Naive thymus-derived CD4-positive, alpha-beta T cell (primary cell): Measurements from ENCODE around the gene ADAD2. TPM values are rescaled to one million over a fixed set of nuclear protein-coding genes. Genes with fewer than 3 reads are reported as not detected.

Experiments
- ATAC-seq: fragments of 150-1000 bp; cut with Tn5 transposase; 2 replicates; pipeline ENCODE4 v1.10.0; 2021; ENCODE audit warnings: mild to moderate bottlenecking, moderate library complexity
- CTCF ChIA-PET: fragments of 350-600 bp; sonication (Branson Sonifier 250); formaldehyde crosslinking; loops from one replicate; lab custom pipeline; 2021; ENCODE audit warnings: antibody characterized with exemption; lab: Charles Lee
- POLR2A ChIA-PET: fragments of 350-600 bp; sonication (Branson Sonifier 250); formaldehyde crosslinking; loops from one replicate; lab custom pipeline; 2021; ENCODE audit warnings: antibody characterized with exemption, inconsistent platforms; lab: Charles Lee
- DNase-seq, 9 donors: peaks; one replicate each; pipeline versions ENCODE4 v3.0.0 to v3.0.0-alpha.2; 2020 to 2022; ENCODE audit warnings: mixed read lengths in 1 of 9
- H3K27ac ChIP-seq: one replicate; pipeline ENCODE4 v1.7.0; 2013; ENCODE audit warnings: mild to moderate bottlenecking, low read depth, low read length, moderate library complexity
- H3K27me3 ChIP-seq, 2 donors: one replicate each; pipeline ENCODE4 v1.7.0; 2013; ENCODE audit warnings: low read length in 2 of 2, mild to moderate bottlenecking in 2 of 2, moderate library complexity in 2 of 2; ENCODE audit not compliant: control insufficient read depth in 2 of 2, insufficient read depth in 2 of 2
- H3K36me3 ChIP-seq, 3 experiments: 1 replicate in 2 of 3; 2 replicates in 1 of 3; pipeline ENCODE4 v1.7.0; 2013; ENCODE audit warnings: low read length in 3 of 3, mild to moderate bottlenecking in 3 of 3, moderate library complexity in 1 of 3; ENCODE audit not compliant: insufficient read depth in 3 of 3, control insufficient read depth in 2 of 3
- H3K4me1 ChIP-seq, 2 donors: one replicate each; pipeline ENCODE4 v1.7.0; 2013; ENCODE audit warnings: low read length in 2 of 2, mild to moderate bottlenecking in 2 of 2, moderate library complexity in 1 of 2; ENCODE audit not compliant: control insufficient read depth in 2 of 2, insufficient read depth in 2 of 2
- H3K4me3 ChIP-seq: 2 replicates; pipeline ENCODE4 v1.7.0; 2013; ENCODE audit warnings: mild to moderate bottlenecking, low read length
- H3K9me3 ChIP-seq, 3 experiments: 1 replicate in 2 of 3; 2 replicates in 1 of 3; pipeline ENCODE4 v1.7.0; 2013; ENCODE audit warnings: low read length in 3 of 3; ENCODE audit not compliant: control insufficient read depth in 2 of 3
- H3K27ac Mint-ChIP-seq, 9 donors: one replicate each; pipeline ENCODE4 v1.8.0; 2020 to 2022; ENCODE audit warnings: mixed read lengths in 9 of 9, mild to moderate bottlenecking in 8 of 9, moderate library complexity in 5 of 9, inconsistent platforms in 2 of 9
- H3K27me3 Mint-ChIP-seq, 5 donors: one replicate each; pipeline ENCODE4 v1.8.0; 2021 to 2022; ENCODE audit warnings: mixed read lengths in 5 of 5, mild to moderate bottlenecking in 1 of 5
- H3K36me3 Mint-ChIP-seq, 5 donors: one replicate each; pipeline ENCODE4 v1.8.0; 2020 to 2022; ENCODE audit warnings: mixed read lengths in 5 of 5, mild to moderate bottlenecking in 3 of 5, inconsistent platforms in 1 of 5
- H3K4me1 Mint-ChIP-seq, 7 donors: one replicate each; pipeline ENCODE4 v1.8.0; 2020 to 2022; ENCODE audit warnings: mixed read lengths in 7 of 7, mild to moderate bottlenecking in 3 of 7, inconsistent platforms in 1 of 7
- H3K4me3 Mint-ChIP-seq, 10 donors: one replicate each; pipeline ENCODE4 v1.8.0; 2020 to 2022; ENCODE audit warnings: mild to moderate bottlenecking in 10 of 10, mixed read lengths in 10 of 10, moderate library complexity in 6 of 10, inconsistent platforms in 2 of 10
- H3K9me3 Mint-ChIP-seq, 11 donors: one replicate each; pipeline ENCODE4 v1.8.0; 2020 to 2022; ENCODE audit warnings: mixed read lengths in 11 of 11, mild to moderate bottlenecking in 4 of 11, inconsistent platforms in 1 of 11, moderate library complexity in 1 of 11
- intact Hi-C, 2 donors: fragments of 100-400 bp; cut with micrococcal nuclease; formaldehyde crosslinking; loops; one replicate each; pipeline ENCODE4 v1.15.1; 2023
- polyA plus RNA-seq, 2 donors: library from polyadenylated mRNA; unstranded; fragments of 300-500 nt; fragmentation: Illumina TruSeq; gene quantifications; one replicate each; pipeline ENCODE4 v1.2.3, GENCODE V29; 2021
- total RNA-seq, 6 experiments: library from RNA in 5 of 6; stranded (reverse) in 5 of 6; gene quantifications; 1 replicate in 5 of 6; 2 replicates in 1 of 6; pipeline ENCODE4 v1.2.3 and lab custom pipeline; 2021 to 2026

ADAD2 gene
- total and polyA plus RNA-seq, 7 experiments from 2014 or later, result 0.11 to 0.16 TPM; not detected in 5

DNA sequence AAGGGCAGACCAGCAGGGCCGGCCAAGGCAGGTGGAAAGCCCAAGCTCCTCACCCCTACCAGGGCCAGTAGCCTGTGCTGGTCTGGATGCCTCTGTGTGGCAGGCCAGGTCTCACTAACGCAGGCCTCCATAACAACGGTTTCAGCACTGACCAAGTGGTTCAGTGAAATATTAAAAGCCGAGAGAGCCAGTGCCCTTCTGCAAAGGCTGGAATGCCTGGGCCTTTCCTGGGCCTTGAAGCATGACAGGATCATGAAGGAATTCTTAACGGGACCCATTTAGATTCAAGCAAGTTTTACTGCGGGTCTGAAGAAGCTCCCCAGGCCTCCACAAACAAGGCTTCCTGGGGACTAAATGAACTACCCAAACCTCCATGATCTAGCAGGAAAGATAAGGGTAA is 16.3 kb downstream of the ADAD2 start:
- H3K36me3 ChIP-seq, result no peaks in the 10 kb centered on the region
- no peaks in the 10 kb centered on the region for H3K4me1 ChIP-seq
- Mint-ChIP-seq H3K9me3 (no peaks in the 10 kb centered on the region), H3K4me3 (no peak overlapping the region), H3K27ac (no peak overlapping the region), H3K27me3 (no peaks in the 10 kb centered on the region), H3K4me1 (no peaks in the 10 kb centered on the region), H3K36me3 (no peaks in the 10 kb centered on the region)
- no peaks in the 10 kb centered on the region for H3K9me3 ChIP-seq
- intact Hi-C loops, result no loop called here
- no peak overlapping the region for H3K27ac ChIP-seq
- CTCF ChIA-PET, result no interaction called here
- POLR2A ChIA-PET, result no interaction called here
- no peak for ATAC-seq
- no peak overlapping the region for H3K4me3 ChIP-seq
- DNase-seq, result no peak
- H3K27me3 ChIP-seq, result no peaks in the 10 kb centered on the region

DNA sequence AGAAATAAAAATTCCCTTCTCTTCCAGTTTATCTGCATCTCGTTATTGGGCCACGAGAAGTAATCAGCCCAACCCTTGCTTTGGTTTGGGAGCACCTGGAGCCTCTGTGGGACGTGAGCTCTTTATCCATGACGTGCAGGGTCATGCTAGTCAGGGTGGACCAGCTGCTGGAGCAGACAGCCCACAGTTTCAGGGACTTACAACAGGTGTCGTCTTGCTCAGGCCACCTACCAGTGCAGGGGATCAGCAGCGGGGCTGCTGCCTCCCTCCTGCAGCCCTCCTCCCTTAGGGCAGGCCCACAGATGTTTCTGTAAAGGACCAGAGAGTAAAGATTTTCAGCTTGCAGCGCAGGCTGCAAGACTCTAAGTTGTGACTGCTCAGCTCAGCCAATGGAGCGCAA is 16.9 kb downstream of the ADAD2 start:
- no peaks in the 10 kb centered on the region for H3K9me3 Mint-ChIP-seq
- H3K27ac Mint-ChIP-seq, result peak overlapping the region in 1 of 9 donors; percentile 51
- intact Hi-C loops, result no loop called here
- ATAC-seq, result no peak
- H3K4me1 Mint-ChIP-seq, result no peaks in the 10 kb centered on the region
- H3K36me3 Mint-ChIP-seq, result no peaks in the 10 kb centered on the region
- H3K27me3 ChIP-seq, result no peaks in the 10 kb centered on the region
- POLR2A ChIA-PET, result no interaction called here
- DNase-seq, result no peak
- H3K27ac ChIP-seq, result no peak overlapping the region
- no peaks in the 10 kb centered on the region for H3K36me3 ChIP-seq
- H3K4me3 ChIP-seq, result no peak overlapping the region
- H3K27me3 Mint-ChIP-seq, result no peaks in the 10 kb centered on the region
- no peak overlapping the region for H3K4me3 Mint-ChIP-seq
- CTCF ChIA-PET, result interaction anchor here (0.6 kb wide), 1 partner anchor 839 kb away, joined by 3 read pairs; no protein-coding TSS in a partner anchor
- no peaks in the 10 kb centered on the region for H3K4me1 ChIP-seq
- H3K9me3 ChIP-seq, result no peaks in the 10 kb centered on the region

DNA sequence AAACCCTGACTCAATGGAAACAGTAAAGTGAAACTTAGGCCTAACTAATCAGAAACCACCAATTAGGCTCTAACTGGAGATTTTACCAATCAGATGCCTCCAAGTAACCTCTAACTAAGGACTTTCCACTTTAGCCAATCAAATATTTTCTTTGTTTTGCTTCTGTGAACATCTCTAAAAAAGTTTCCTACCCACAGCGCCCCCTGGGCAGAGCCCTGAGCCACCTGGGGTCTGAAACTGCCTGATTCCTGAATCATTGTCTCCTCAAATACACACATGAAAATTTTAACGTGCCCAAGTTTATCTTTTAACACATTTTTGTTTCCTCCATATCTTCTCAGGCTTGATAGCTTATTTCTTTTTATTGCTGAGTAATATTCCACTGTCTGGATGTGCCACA is 19.0 kb downstream of the ADAD2 start:
- no peak for DNase-seq
- no peak overlapping the region for H3K4me3 ChIP-seq
- CTCF ChIA-PET, result no interaction called here
- no peaks in the 10 kb centered on the region for H3K27me3 Mint-ChIP-seq
- H3K9me3 ChIP-seq, result no peaks in the 10 kb centered on the region
- H3K36me3 ChIP-seq, result no peaks in the 10 kb centered on the region
- peak overlapping the region in 1 of 9 donors; percentile 46 for H3K27ac Mint-ChIP-seq
- H3K9me3 Mint-ChIP-seq, result no peaks in the 10 kb centered on the region
- no peaks in the 10 kb centered on the region for H3K4me1 Mint-ChIP-seq
- POLR2A ChIA-PET, result no interaction called here
- ATAC-seq, result no peak
- no peak overlapping the region for H3K4me3 Mint-ChIP-seq
- H3K27ac ChIP-seq, result no peak overlapping the region
- intact Hi-C loops, result no loop called here
- H3K4me1 ChIP-seq, result no peaks in the 10 kb centered on the region
- H3K27me3 ChIP-seq, result no peaks in the 10 kb centered on the region
- no peaks in the 10 kb centered on the region for H3K36me3 Mint-ChIP-seq

DNA sequence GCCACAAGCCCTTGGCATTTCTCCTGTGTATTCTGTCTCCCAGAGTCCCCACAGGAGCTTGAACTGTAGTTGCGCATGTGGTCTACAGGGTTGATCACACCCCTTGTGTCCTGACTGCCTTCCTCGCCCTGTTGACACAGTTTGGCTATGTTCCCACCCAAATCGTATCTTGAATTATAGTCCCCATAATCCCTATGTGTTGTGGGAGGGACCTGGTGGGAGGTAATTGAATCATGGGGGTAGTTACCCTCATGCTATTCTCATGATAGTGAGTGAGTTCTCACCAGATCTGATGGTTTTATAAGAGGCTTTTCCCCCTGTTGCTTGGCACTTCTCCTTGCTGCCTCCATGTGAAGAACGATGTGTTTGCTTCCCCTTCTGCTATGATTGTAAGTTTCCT is 21.2 kb downstream of the ADAD2 start:
- ATAC-seq, result no peak

DNA sequence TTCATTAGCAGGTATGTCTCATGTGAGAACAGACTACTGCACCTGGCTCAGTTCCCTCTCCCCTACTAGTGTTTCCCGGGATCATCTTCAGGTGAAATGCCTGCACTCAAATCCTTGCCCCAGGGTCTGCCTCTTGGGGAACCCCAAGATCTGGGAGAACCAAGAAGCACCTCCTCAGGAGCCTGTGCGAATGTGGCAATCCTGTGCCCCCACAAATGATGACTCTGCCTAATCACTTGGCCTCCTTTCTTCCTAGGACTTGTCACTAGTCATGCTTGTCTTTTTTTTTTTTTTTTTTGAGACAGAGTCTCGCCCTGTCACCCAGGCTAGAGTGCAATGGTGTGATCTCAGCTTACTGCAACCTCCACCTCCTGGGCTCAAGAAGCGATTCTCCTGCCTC is 21.7 kb downstream of the ADAD2 start:
- ChIA-PET CTCF (no interaction called here), POLR2A (no interaction called here)
- Mint-ChIP-seq H3K27ac (no peak overlapping the region), H3K4me1 (no peaks in the 10 kb centered on the region), H3K9me3 (no peaks in the 10 kb centered on the region), H3K36me3 (no peaks in the 10 kb centered on the region), H3K27me3 (no peaks in the 10 kb centered on the region), H3K4me3 (no peak overlapping the region)
- intact Hi-C loops, result no loop called here
- H3K27me3 ChIP-seq, result no peaks in the 10 kb centered on the region
- H3K9me3 ChIP-seq, result no peaks in the 10 kb centered on the region
- no peak overlapping the region for H3K27ac ChIP-seq
- no peak for ATAC-seq
- H3K4me1 ChIP-seq, result no peaks in the 10 kb centered on the region
- no peak overlapping the region for H3K4me3 ChIP-seq
- DNase-seq, result no peak
- H3K36me3 ChIP-seq, result no peaks in the 10 kb centered on the region

More for the DNA sequence above, 21.2 kb downstream of the ADAD2 start:
- Histone ChIP-seq H3K4me1 (no peaks in the 10 kb centered on the region), H3K36me3 (no peaks in the 10 kb centered on the region), H3K27me3 (no peaks in the 10 kb centered on the region), H3K27ac (no peak overlapping the region), H3K4me3 (no peak overlapping the region), H3K9me3 (no peaks in the 10 kb centered on the region)
- Mint-ChIP-seq H3K36me3 (no peaks in the 10 kb centered on the region), H3K4me1 (no peaks in the 10 kb centered on the region), H3K27me3 (no peaks in the 10 kb centered on the region), H3K4me3 (no peak overlapping the region), H3K27ac (no peak overlapping the region), H3K9me3 (no peaks in the 10 kb centered on the region)
- POLR2A ChIA-PET, result no interaction called here
- intact Hi-C loops, result no loop called here
- DNase-seq, result no peak
- CTCF ChIA-PET, result no interaction called here

DNA sequence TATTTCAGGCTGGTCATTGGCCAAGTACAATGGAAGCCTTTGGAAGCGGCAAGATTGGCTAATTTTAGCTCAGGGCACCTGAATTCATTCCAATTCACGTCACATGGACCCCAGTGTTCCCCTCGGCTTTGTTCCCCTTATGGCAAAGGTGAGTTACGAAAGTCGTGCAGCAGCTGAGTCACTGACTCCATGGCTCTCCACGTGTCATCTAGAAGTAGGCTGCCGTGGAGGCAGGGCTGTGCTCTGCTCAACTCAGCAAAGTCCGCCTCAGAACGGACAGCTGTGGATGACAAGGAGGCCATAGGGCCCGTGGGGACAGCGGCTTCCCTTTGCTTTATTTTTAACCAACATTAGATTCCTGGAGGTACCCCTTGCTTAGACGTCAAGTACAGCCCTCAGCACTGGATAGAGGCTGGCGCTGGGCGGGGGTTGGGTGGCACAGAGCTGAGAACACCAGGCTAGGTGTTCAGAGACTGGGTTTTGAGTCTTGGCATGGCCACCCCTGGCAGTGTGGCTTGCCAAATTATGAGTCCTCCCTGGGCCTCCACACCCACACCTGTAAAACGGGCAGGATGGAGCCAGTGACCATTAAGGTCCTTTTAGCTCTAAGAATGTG is 23.6 kb downstream of the ADAD2 start:
- H3K27me3 Mint-ChIP-seq, result no peaks in the 10 kb centered on the region
- H3K4me3 Mint-ChIP-seq, result no peak overlapping the region
- Histone ChIP-seq H3K4me3 (no peak overlapping the region), H3K4me1 (no peaks in the 10 kb centered on the region), H3K27ac (no peak overlapping the region), H3K9me3 (no peaks in the 10 kb centered on the region), H3K36me3 (no peaks in the 10 kb centered on the region), H3K27me3 (no peaks in the 10 kb centered on the region)
- no peaks in the 10 kb centered on the region for H3K36me3 Mint-ChIP-seq
- ATAC-seq, result no peak
- no peaks in the 10 kb centered on the region for H3K9me3 Mint-ChIP-seq
- intact Hi-C loops, result no loop called here
- POLR2A ChIA-PET, result interaction anchor here (0.6 kb wide), 1 partner anchor 55 kb away, joined by 3 read pairs; no protein-coding TSS in a partner anchor
- CTCF ChIA-PET, result no interaction called here
- H3K4me1 Mint-ChIP-seq, result no peaks in the 10 kb centered on the region
- no peak for DNase-seq
- no peak overlapping the region for H3K27ac Mint-ChIP-seq

DNA sequence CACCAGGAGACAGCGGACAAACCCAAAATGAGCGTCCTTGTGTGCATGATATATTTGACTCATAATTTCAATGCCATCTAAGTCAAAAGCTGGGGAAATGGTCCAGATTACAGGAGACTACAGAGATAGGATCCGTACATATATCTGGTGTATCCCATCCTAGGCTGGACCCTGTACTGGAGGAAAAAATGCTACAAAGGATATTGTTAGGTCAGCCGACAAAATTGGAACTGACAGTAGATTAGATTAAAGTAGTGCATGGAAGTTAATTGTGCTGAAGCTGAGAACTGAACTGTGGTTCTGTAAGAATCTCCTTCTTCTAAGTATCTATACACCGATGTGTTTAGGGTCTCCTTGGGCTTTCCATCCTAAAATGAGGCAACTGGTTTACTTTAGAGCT is 24.6 kb downstream of the ADAD2 start:
- intact Hi-C loops, result no loop called here
- POLR2A ChIA-PET, result interaction anchor here (0.6 kb wide), 1 partner anchor 54 kb away, joined by 3 read pairs; no protein-coding TSS in a partner anchor

More for the DNA sequence above, 24.6 kb downstream of the ADAD2 start:
- Mint-ChIP-seq H3K9me3 (no peaks in the 10 kb centered on the region), H3K27ac (no peak overlapping the region), H3K4me1 (no peaks in the 10 kb centered on the region), H3K36me3 (no peaks in the 10 kb centered on the region), H3K27me3 (no peaks in the 10 kb centered on the region), H3K4me3 (no peak overlapping the region)
- DNase-seq, result no peak
- Histone ChIP-seq H3K27me3 (no peaks in the 10 kb centered on the region), H3K4me3 (no peak overlapping the region), H3K27ac (no peak overlapping the region), H3K9me3 (no peaks in the 10 kb centered on the region), H3K36me3 (no peaks in the 10 kb centered on the region), H3K4me1 (no peaks in the 10 kb centered on the region)
- ATAC-seq, result no peak
- CTCF ChIA-PET, result no interaction called here
